ENCODE measurements around the gene SFN. TPM values are rescaled to one million over a fixed set of nuclear protein-coding genes. Genes with fewer than 3 reads are reported as not detected.
A peak's percentile ranks its signal among the peaks of the same experiment; 100 is the strongest.

SFN gene
- total RNA-seq, 1 experiment from 2014 or later: 14.3 TPM

GRCh38 chr1:26827663-26828062 lies 35.3 kb upstream of the SFN start (continued):
- TF ChIP-seq ZBTB21 (CRISPR knock-in tag; IDR thresholded peaks at IDR 0.05; ENCODE audit: borderline replicate concordance) (no peak), ZNF512 (CRISPR knock-in tag; IDR thresholded peaks at IDR 0.05; ENCODE audit: borderline replicate concordance) (no peak), TP53 (CRISPR knock-in tag; IDR thresholded peaks at IDR 0.05) (no peak), ZNF138 (CRISPR knock-in tag; conservative IDR thresholded peaks at IDR 0.05) (no peak), FOXJ3 (CRISPR knock-in tag; IDR thresholded peaks at IDR 0.05; ENCODE audit: borderline replicate concordance) (no peak), RELA (CRISPR knock-in tag; IDR thresholded peaks at IDR 0.05; ENCODE audit: borderline replicate concordance) (no peak), CREB1 (CRISPR knock-in tag; IDR thresholded peaks at IDR 0.05) (no peak)

- Mint-ChIP-seq H3K27me3 (ENCODE audit: low read depth) (no peaks in the 10 kb centered on the region), H3K36me3 (peaks cover 11% of the 10 kb centered on the region), H3K4me1 (peaks cover 35% of the 10 kb centered on the region), H3K27ac (no peak overlapping the region), H3K4me3 (peak overlapping the region; percentile 77), H3K9me3 (no peaks in the 10 kb centered on the region)
- ATAC-seq (no peak), DNase-seq (ENCODE audit: low spot score) (no peak)
- POLR2A ChIA-PET: no interaction called here
- CTCF ChIA-PET: interaction anchor here (0.7 to 1.0 kb wide), 3 partner anchors 8 to 35 kb away, joined by 3 read pairs; partner anchors contain the start of gene SFN
- TF ChIP-seq ZNF263 (CRISPR knock-in tag; IDR thresholded peaks at IDR 0.05; ENCODE audit: low read depth) (no peak), MLX (CRISPR knock-in tag; IDR thresholded peaks at IDR 0.05) (no peak), CDX4 (CRISPR knock-in tag; IDR thresholded peaks at IDR 0.05; ENCODE audit: borderline replicate concordance) (no peak), CBFB (CRISPR knock-in tag; IDR thresholded peaks at IDR 0.05; ENCODE audit: low read depth) (no peak), HMGA2 (CRISPR knock-in tag; IDR thresholded peaks at IDR 0.05) (no peak), CREM (CRISPR knock-in tag; IDR thresholded peaks at IDR 0.05) (no peak), RORB (CRISPR knock-in tag; IDR thresholded peaks at IDR 0.05) (no peak), FOXJ3 (CRISPR knock-in tag; IDR thresholded peaks at IDR 0.05; ENCODE audit: borderline replicate concordance) (no peak), ETV6 (CRISPR knock-in tag; IDR thresholded peaks at IDR 0.05) (no peak), ZNF671 (CRISPR knock-in tag; IDR thresholded peaks at IDR 0.05) (no peak), ESRRA (CRISPR knock-in tag; IDR thresholded peaks at IDR 0.05; ENCODE audit: borderline replicate concordance) (no peak), HMGXB4 (CRISPR knock-in tag; IDR thresholded peaks at IDR 0.05) (no peak), ZNF532 (CRISPR knock-in tag; IDR thresholded peaks at IDR 0.05; ENCODE audit: borderline replicate concordance) (no peak), SP1 (CRISPR knock-in tag; conservative IDR thresholded peaks at IDR 0.05) (no peak), ATF3 (CRISPR knock-in tag; conservative IDR thresholded peaks at IDR 0.05) (no peak), NFE2L1 (CRISPR knock-in tag; IDR thresholded peaks at IDR 0.05) (no peak), GRHL2 (CRISPR knock-in tag; IDR thresholded peaks at IDR 0.05; ENCODE audit: insufficient replicate concordance, severe bottlenecking) (no peak), USF1 (CRISPR knock-in tag; IDR thresholded peaks at IDR 0.05) (no peak), EMX1 (CRISPR knock-in tag; IDR thresholded peaks at IDR 0.05) (no peak), TEAD4 (CRISPR knock-in tag; IDR thresholded peaks at IDR 0.05) (no peak)
These were observed 34.4 kb upstream of the SFN start for GRCh38 chr1:26828411-26828991.

Measured in WTC11 (cell line).